GM12872 (cell line): ENCODE measurements around the gene MYO15B.

Source experiments
- CTCF ChIP-seq: IDR thresholded peaks from 3 replicates; pipeline ENCODE4 v1.5.1; 2011; ENCODE audit warnings: low read depth, mild to moderate bottlenecking, low read length, moderate library complexity; ENCODE audit not compliant: insufficient read depth

MYO15B gene

GRCh38 chr17:75555679-75556153 lies 31.9 kb upstream of the MYO15B start:
- no peak for TF ChIP-seq CTCF

DNA sequence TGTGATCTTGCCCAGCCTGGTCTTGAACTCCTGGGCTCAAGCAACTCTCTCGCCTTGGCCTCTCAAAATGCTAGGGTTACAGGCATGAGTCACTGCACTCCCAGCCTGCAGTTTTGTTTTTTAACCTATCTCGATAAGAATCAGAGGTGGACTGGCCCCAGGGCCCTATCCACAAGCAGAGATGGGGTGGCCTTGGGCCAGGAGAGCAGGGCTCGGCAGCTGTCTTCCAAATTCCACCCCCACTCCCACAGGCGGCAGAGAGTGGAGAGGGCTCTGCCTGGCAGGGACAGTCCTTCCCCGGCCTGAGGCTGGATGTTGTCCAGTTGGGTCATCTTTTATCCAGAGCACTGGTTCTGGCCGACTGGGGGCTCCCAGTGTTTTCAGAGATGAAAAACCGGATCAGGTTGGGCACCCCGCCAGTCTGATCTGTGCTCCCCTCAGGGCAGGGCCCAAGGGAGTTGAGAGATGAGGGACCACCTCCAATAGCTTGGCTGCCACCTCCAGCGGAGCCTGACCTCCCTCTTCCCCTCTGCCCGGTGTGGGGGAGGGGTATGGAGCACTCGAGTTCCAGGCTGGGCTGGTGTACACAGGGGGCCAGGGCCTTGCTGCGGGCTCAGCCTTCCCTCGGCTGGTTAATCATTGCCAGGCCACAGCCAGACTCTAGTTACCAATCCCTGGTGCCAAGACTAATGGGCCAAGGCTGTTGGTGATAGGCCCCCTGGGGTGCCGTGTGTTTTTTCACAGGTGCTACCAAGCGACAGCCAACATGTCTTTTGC lies 30.3 kb upstream of the MYO15B start:
- TF ChIP-seq CTCF, result no peak

DNA sequence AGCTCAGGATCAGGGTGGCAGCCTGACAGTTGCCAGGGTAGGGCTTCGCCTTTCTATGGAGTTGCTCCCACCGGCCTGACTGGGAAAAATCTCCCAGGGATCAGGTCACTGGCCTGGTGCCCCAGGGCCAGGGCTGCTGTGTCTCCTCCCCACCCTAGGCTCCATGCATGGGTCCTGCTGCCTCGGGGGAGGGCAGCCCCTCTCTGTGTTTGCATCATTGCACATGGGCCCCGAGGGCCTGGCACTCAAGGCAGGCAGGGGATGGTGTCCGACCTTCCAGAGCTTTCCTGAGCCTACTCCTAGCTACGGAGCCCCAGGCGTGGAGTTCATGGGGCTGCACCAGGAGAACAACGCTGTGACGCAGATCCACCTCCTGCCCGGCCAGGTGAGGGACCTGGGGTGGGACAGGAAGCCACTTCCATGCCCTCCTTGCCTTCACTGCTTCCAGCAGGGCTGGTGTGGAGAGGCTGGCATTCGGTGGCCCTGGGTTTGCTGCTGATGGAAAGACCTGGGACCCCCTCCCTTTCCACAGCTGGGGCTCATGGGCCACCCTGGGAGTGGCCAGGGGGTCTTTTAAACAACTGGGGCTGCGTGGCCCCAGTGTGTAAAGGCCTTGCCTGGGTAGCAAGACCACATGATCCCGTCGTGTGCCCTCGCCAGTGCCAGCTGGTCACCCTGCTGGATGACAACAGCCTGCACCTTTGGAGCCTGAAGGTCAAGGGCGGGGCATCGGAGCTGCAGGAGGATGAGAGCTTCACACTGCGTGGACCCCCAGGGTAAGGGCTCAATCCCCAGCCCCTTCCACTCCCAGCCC lies 29.5 kb upstream of the MYO15B start:
- no peak for TF ChIP-seq CTCF

DNA sequence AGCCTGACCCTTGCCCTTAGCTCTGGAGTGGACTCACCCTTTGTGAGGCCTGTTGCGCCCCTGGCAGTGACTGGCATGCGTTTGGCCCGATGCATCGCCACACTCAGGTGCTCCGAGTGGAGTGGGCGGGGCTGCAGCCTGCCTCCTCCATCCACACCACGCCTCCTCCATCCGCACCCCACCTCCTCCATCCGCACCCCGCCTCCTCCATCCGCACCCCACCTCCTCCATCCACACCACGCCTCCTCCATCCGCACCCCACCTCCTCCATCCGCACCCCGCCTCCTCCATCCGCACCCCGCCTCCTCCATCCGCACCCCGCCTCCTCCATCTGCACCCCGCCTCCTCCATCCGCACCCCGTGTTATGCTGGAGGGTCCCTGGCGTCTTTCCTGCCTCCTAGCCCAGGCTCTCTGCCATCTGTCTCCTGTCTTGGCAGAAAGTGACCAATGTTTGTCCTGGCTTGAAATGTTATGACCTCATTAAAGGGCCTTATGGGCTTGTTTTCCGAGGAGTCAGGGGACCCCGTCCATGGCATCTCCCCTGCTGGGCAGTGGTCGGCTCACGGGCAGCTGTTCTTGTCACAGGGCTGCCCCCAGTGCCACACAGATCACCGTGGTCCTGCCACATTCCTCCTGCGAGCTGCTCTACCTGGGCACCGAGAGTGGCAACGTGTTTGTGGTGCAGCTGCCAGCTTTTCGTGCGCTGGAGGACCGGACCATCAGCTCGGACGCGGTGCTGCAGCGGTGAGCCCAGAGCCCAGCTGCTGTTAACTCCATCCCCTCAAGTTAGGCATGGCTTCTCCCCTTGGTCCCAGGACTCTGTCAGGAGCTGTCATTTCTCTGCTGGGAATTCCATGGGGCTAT lies 28.7 kb upstream of the MYO15B start:
- TF ChIP-seq CTCF, result no peak

DNA sequence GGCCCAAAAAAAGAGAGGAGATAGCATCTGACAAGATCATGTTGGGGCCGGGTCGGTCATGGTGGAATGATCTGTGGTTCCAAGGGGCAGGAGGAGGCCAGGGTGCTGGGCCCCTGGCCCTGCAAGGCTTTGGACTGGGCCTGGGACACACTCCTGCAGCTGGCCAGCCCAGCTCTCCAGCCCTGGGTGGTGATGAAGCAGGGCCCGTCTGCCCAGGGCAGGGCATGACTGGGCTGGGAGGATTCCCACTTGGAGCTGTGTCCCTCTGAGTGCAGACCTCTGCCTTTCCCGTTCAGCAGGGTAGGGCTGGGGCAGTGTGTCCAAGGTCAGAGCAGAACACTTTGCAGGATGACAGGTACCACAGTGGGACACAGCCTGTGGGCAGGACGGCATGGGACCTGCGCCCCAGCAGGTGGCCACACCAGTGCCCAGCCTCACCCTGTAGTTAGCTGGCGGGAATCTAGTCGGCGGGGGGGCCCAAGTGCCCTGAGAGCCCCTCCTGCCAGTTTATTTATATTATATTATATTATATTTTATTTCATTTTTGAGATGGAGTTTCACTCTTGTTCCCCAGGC lies 27.6 kb upstream of the MYO15B start:
- TF ChIP-seq CTCF, result no peak

GRCh38 chr17:75561927-75562603 lies 25.5 kb upstream of the MYO15B start:
- no peak for TF ChIP-seq CTCF
